SJSA1 (cell line): ENCODE results near the gene HNRNPL. TPM values are rescaled to one million over a fixed set of nuclear protein-coding genes. Genes with fewer than 3 reads are reported as not detected.
"Not testable (repeated sequence)": the region's sequence is repeated elsewhere in the genome, so short reads cannot be mapped to it uniquely, and the experiment has no call there.

Source experiments
- DNase-seq, 2 experiments: peaks; one replicate each; pipeline ENCODE4 v3.0.0-alpha.2; 2015 to 2020; ENCODE audit warnings: low spot score in 2 of 2, low read depth in 1 of 2
- H3K27ac ChIP-seq: fragments of 250-450 bp; sonication (Bioruptor Pico); 2 replicates; pipeline ENCODE4 v1.5.1; 2020; ENCODE audit warnings: mild to moderate bottlenecking, moderate library complexity
- H3K27me3 ChIP-seq: fragments of 250-450 bp; sonication (Bioruptor Pico); replicated peaks from 2 replicates; pipeline ENCODE4 v1.5.1; 2020; ENCODE audit warnings: mild to moderate bottlenecking, moderate library complexity
- H3K36me3 ChIP-seq: fragments of 250-450 bp; sonication (Bioruptor Pico); 2 replicates; pipeline ENCODE4 v1.5.1; 2020; ENCODE audit warnings: mild to moderate bottlenecking
- H3K4me1 ChIP-seq: fragments of 250-450 bp; sonication (Bioruptor Pico); replicated peaks from 2 replicates; pipeline ENCODE4 v1.6.1; 2021; ENCODE audit warnings: mild to moderate bottlenecking
- H3K4me3 ChIP-seq: fragments of 250-450 bp; sonication (Bioruptor Pico); 2 replicates; pipeline ENCODE4 v1.5.1; 2020; ENCODE audit warnings: mild to moderate bottlenecking
- H3K9me3 ChIP-seq: fragments of 250-450 bp; sonication (Bioruptor Pico); replicated peaks from 2 replicates; pipeline ENCODE4 v1.5.1; 2020; ENCODE audit warnings: mild to moderate bottlenecking
- total RNA-seq: library from RNA; depleted of rRNA; stranded (reverse); fragments of >200 nt; shearing (Covaris generic); gene quantifications from 2 replicates; pipeline ENCODE4 v1.2.3, GENCODE V29; 2014; rRNA removed

Gene HNRNPL
- total RNA-seq, result 266 and 343 TPM in 2 replicates

- peak; percentile 99 to 100 for DNase-seq
Measured at GRCh38 chr19:38849860-38850435, at the start of gene HNRNPL. TSS of gene HNRNPL (minus strand) at chr19:38849986. CDS start at chr19:38849966, 20 bp downstream.

GRCh38 chr19:38898788-38899446, 49.1 kb upstream of the HNRNPL start:
- Histone ChIP-seq H3K36me3 (no peaks in the 10 kb centered on the region), H3K4me3 (peak overlapping the region; percentile 69), H3K9me3 (no peaks in the 10 kb centered on the region), H3K27me3 (no peaks in the 10 kb centered on the region), H3K4me1 (peaks cover 6% of the 10 kb centered on the region; the same call in 1 of the 2 replicates), H3K27ac (peak overlapping the region; percentile 37)
- no peak for DNase-seq

More at GRCh38 chr19:38849860-38850435, at the start of gene HNRNPL:
- peaks cover 28% of the 10 kb centered on the region for H3K4me1 ChIP-seq
- no peaks in the 10 kb centered on the region for H3K9me3 ChIP-seq
- H3K4me3 ChIP-seq, result peak within 1 kb of the TSS; percentile 95
- peaks cover 46% of the 10 kb centered on the region for H3K36me3 ChIP-seq
- no peaks in the 10 kb centered on the region for H3K27me3 ChIP-seq
- H3K27ac ChIP-seq, result peak within 1 kb of the TSS; percentile 100

GRCh38 chr19:38894968-38895367, 45.2 kb upstream of the HNRNPL start:
- H3K27me3 ChIP-seq, result no peaks in the 10 kb centered on the region
- H3K4me3 ChIP-seq, result no peak overlapping the region
- DNase-seq, result no peak
- no peaks in the 10 kb centered on the region for H3K9me3 ChIP-seq
- H3K36me3 ChIP-seq, result peaks cover under 1% of the 10 kb centered on the region; the same call in 1 of the 2 replicates
- H3K27ac ChIP-seq, result no peak overlapping the region
- peaks cover 6% of the 10 kb centered on the region; the same call in 1 of the 2 replicates for H3K4me1 ChIP-seq

GRCh38 chr19:38893341-38893771, 43.6 kb upstream of the HNRNPL start:
- Histone ChIP-seq H3K36me3 (peaks cover 11% of the 10 kb centered on the region; the same call in 1 of the 2 replicates), H3K9me3 (no peaks in the 10 kb centered on the region), H3K27ac (no peak overlapping the region), H3K27me3 (no peaks in the 10 kb centered on the region), H3K4me1 (peaks cover under 1% of the 10 kb centered on the region; the same call in 1 of the 2 replicates), H3K4me3 (no peak overlapping the region)
- DNase-seq, result no peak

- Histone ChIP-seq H3K4me3 (no peak overlapping the region), H3K9me3 (no peaks in the 10 kb centered on the region), H3K27me3 (no peaks in the 10 kb centered on the region), H3K27ac (no peak overlapping the region), H3K36me3 (peaks cover 11% of the 10 kb centered on the region; the same call in 1 of the 2 replicates), H3K4me1 (no peaks in the 10 kb centered on the region)
- no peak for DNase-seq
Measured at GRCh38 chr19:38892841-38893240, 43.1 kb upstream of the HNRNPL start.

GRCh38 chr19:38891771-38892170, 42.0 kb upstream of the HNRNPL start:
- no peak overlapping the region for H3K27ac ChIP-seq
- DNase-seq, result no peak

GRCh38 chr19:38890686-38891085, 40.9 kb upstream of the HNRNPL start:
- H3K4me3 ChIP-seq, result no peak overlapping the region
- no peaks in the 10 kb centered on the region for H3K9me3 ChIP-seq
- H3K27ac ChIP-seq, result no peak overlapping the region
- no peaks in the 10 kb centered on the region for H3K27me3 ChIP-seq
- no peak for DNase-seq
- H3K4me1 ChIP-seq, result no peaks in the 10 kb centered on the region
- H3K36me3 ChIP-seq, result peaks cover 11% of the 10 kb centered on the region; the same call in 1 of the 2 replicates

More at GRCh38 chr19:38891771-38892170, 42.0 kb upstream of the HNRNPL start:
- Histone ChIP-seq H3K9me3 (no peaks in the 10 kb centered on the region), H3K4me1 (no peaks in the 10 kb centered on the region), H3K27me3 (no peaks in the 10 kb centered on the region), H3K4me3 (no peak overlapping the region), H3K36me3 (peaks cover 11% of the 10 kb centered on the region; the same call in 1 of the 2 replicates)

GRCh38 chr19:38889803-38890202, 40.0 kb upstream of the HNRNPL start:
- H3K9me3 ChIP-seq, result no peaks in the 10 kb centered on the region
- no peak for DNase-seq
- H3K27ac ChIP-seq, result no peak overlapping the region
- no peaks in the 10 kb centered on the region for H3K4me1 ChIP-seq
- H3K27me3 ChIP-seq, result no peaks in the 10 kb centered on the region
- H3K36me3 ChIP-seq, result peaks cover 11% of the 10 kb centered on the region; the same call in 1 of the 2 replicates
- no peak overlapping the region for H3K4me3 ChIP-seq

- DNase-seq, result no peak
- no peaks in the 10 kb centered on the region for H3K9me3 ChIP-seq
- H3K27ac ChIP-seq, result no peak overlapping the region
- peaks cover 11% of the 10 kb centered on the region; the same call in 1 of the 2 replicates for H3K36me3 ChIP-seq
- no peaks in the 10 kb centered on the region for H3K27me3 ChIP-seq
- no peaks in the 10 kb centered on the region for H3K4me1 ChIP-seq
- H3K4me3 ChIP-seq, result no peak overlapping the region
Measured at GRCh38 chr19:38888876-38889275, 39.1 kb upstream of the HNRNPL start.

- not testable (repeated sequence) for H3K9me3 ChIP-seq, H3K4me3 ChIP-seq, DNase-seq, H3K27me3 ChIP-seq, H3K27ac ChIP-seq, H3K4me1 ChIP-seq, H3K36me3 ChIP-seq
Measured at GRCh38 chr19:38884691-38885090, 34.9 kb upstream of the HNRNPL start.

GRCh38 chr19:38883286-38883685, 33.5 kb upstream of the HNRNPL start:
- Histone ChIP-seq H3K27ac (no peak overlapping the region), H3K36me3 (no peaks in the 10 kb centered on the region; the same call in 1 of the 2 replicates), H3K4me3 (no peak overlapping the region), H3K9me3 (no peaks in the 10 kb centered on the region), H3K4me1 (no peaks in the 10 kb centered on the region), H3K27me3 (no peaks in the 10 kb centered on the region)
- no peak for DNase-seq

- Histone ChIP-seq H3K4me1 (no peaks in the 10 kb centered on the region), H3K27me3 (no peaks in the 10 kb centered on the region), H3K36me3 (no peaks in the 10 kb centered on the region), H3K9me3 (no peaks in the 10 kb centered on the region), H3K27ac (no peak overlapping the region), H3K4me3 (no peak overlapping the region)
- DNase-seq, result no peak
Measured at GRCh38 chr19:38880882-38881609, 31.3 kb upstream of the HNRNPL start.

- Histone ChIP-seq H3K4me1 (no peaks in the 10 kb centered on the region), H3K36me3 (no peaks in the 10 kb centered on the region), H3K9me3 (no peaks in the 10 kb centered on the region), H3K27me3 (no peaks in the 10 kb centered on the region), H3K4me3 (no peak overlapping the region), H3K27ac (no peak overlapping the region)
- DNase-seq, result no peak
Measured at GRCh38 chr19:38880076-38880881, 30.5 kb upstream of the HNRNPL start.
